Measurements from ENCODE around the gene GHR. TPM values are rescaled to one million over a fixed set of nuclear protein-coding genes. Genes with fewer than 3 reads are reported as not detected.

Gene GHR
- total RNA-seq, 1 donor from 2014 or later: 16.7 TPM

- Histone ChIP-seq H3K4me3 (ENCODE audit: low read length in 3 of 3) (no peak overlapping the region), H3K36me3 (ENCODE audit: control insufficient read depth in 3 of 3, insufficient read depth in 3 of 3, low read length in 3 of 3) (no peaks in the 10 kb centered on the region), H3K9me3 (ENCODE audit: control insufficient read depth in 3 of 3, low read length in 3 of 3) (no peaks in the 10 kb centered on the region), H3K9ac (ENCODE audit: low read depth in 1 of 3, low read length in 3 of 3) (no peak overlapping the region), H3K27me3 (ENCODE audit: control insufficient read depth in 3 of 3, insufficient read depth in 3 of 3, low read length in 3 of 3) (no peaks in the 10 kb centered on the region), H3K4me1 (ENCODE audit: control insufficient read depth in 3 of 3, insufficient read depth in 3 of 3, low read length in 3 of 3) (peaks cover 3 to 22% (median 7%) of the 10 kb centered on the region in 3 donors), H3K27ac (ENCODE audit: low read depth, low read length) (no peak overlapping the region)
Measured at GRCh38 chr5:42626462-42626861, 203.2 kb downstream of the GHR start.

GRCh38 chr5:42628821-42629220, 205.6 kb downstream of the GHR start:
- Histone ChIP-seq H3K4me1 (ENCODE audit: control insufficient read depth in 3 of 3, insufficient read depth in 3 of 3, low read length in 3 of 3) (peaks cover 0 to 17% (median 7%) of the 10 kb centered on the region in 3 donors), H3K27ac (ENCODE audit: low read depth, low read length) (no peak overlapping the region), H3K9me3 (ENCODE audit: control insufficient read depth in 3 of 3, low read length in 3 of 3) (no peaks in the 10 kb centered on the region), H3K36me3 (ENCODE audit: control insufficient read depth in 3 of 3, insufficient read depth in 3 of 3, low read length in 3 of 3) (no peaks in the 10 kb centered on the region), H3K9ac (ENCODE audit: low read depth in 1 of 3, low read length in 3 of 3) (no peak overlapping the region), H3K4me3 (ENCODE audit: low read length in 3 of 3) (no peak overlapping the region), H3K27me3 (ENCODE audit: control insufficient read depth in 3 of 3, insufficient read depth in 3 of 3, low read length in 3 of 3) (no peaks in the 10 kb centered on the region)

- Histone ChIP-seq H3K9ac (ENCODE audit: low read depth in 1 of 3, low read length in 3 of 3) (no peak overlapping the region), H3K4me1 (ENCODE audit: control insufficient read depth in 3 of 3, insufficient read depth in 3 of 3, low read length in 3 of 3) (peaks cover 0 to 17% (median 4%) of the 10 kb centered on the region in 3 donors), H3K27me3 (ENCODE audit: control insufficient read depth in 3 of 3, insufficient read depth in 3 of 3, low read length in 3 of 3) (no peaks in the 10 kb centered on the region), H3K9me3 (ENCODE audit: control insufficient read depth in 3 of 3, low read length in 3 of 3) (no peaks in the 10 kb centered on the region), H3K27ac (ENCODE audit: low read depth, low read length) (no peak overlapping the region), H3K4me3 (ENCODE audit: low read length in 3 of 3) (no peak overlapping the region), H3K36me3 (ENCODE audit: control insufficient read depth in 3 of 3, insufficient read depth in 3 of 3, low read length in 3 of 3) (no peaks in the 10 kb centered on the region)
Measured at GRCh38 chr5:42629284-42629683, 206.0 kb downstream of the GHR start.

GRCh38 chr5:42631241-42631640, 208.0 kb downstream of the GHR start:
- no peak overlapping the region for H3K27ac ChIP-seq (ENCODE audit: low read depth, low read length)
- no peak overlapping the region for H3K4me3 ChIP-seq (ENCODE audit: low read length in 3 of 3)
- H3K9ac ChIP-seq (ENCODE audit: low read depth in 1 of 3, low read length in 3 of 3): no peak overlapping the region
- H3K36me3 ChIP-seq (ENCODE audit: control insufficient read depth in 3 of 3, insufficient read depth in 3 of 3, low read length in 3 of 3): no peaks in the 10 kb centered on the region
- H3K9me3 ChIP-seq (ENCODE audit: control insufficient read depth in 3 of 3, low read length in 3 of 3): no peaks in the 10 kb centered on the region
- H3K27me3 ChIP-seq (ENCODE audit: control insufficient read depth in 3 of 3, insufficient read depth in 3 of 3, low read length in 3 of 3): no peaks in the 10 kb centered on the region
- peaks cover 0 to 18% (median 4%) of the 10 kb centered on the region in 3 donors for H3K4me1 ChIP-seq (ENCODE audit: control insufficient read depth in 3 of 3, insufficient read depth in 3 of 3, low read length in 3 of 3)

GRCh38 chr5:42632354-42632900, 209.2 kb downstream of the GHR start:
- H3K36me3 ChIP-seq (ENCODE audit: control insufficient read depth in 3 of 3, insufficient read depth in 3 of 3, low read length in 3 of 3): no peaks in the 10 kb centered on the region
- H3K4me1 ChIP-seq (ENCODE audit: control insufficient read depth in 3 of 3, insufficient read depth in 3 of 3, low read length in 3 of 3): peaks cover 0 to 12% (median 4%) of the 10 kb centered on the region in 3 donors
- H3K9me3 ChIP-seq (ENCODE audit: control insufficient read depth in 3 of 3, low read length in 3 of 3): no peaks in the 10 kb centered on the region
- H3K27me3 ChIP-seq (ENCODE audit: control insufficient read depth in 3 of 3, insufficient read depth in 3 of 3, low read length in 3 of 3): no peaks in the 10 kb centered on the region
- no peak overlapping the region for H3K4me3 ChIP-seq (ENCODE audit: low read length in 3 of 3)
- H3K27ac ChIP-seq (ENCODE audit: low read depth, low read length): no peak overlapping the region
- no peak overlapping the region for H3K9ac ChIP-seq (ENCODE audit: low read depth in 1 of 3, low read length in 3 of 3)

GRCh38 chr5:42634575-42634974, 211.3 kb downstream of the GHR start:
- Histone ChIP-seq H3K36me3 (ENCODE audit: control insufficient read depth in 3 of 3, insufficient read depth in 3 of 3, low read length in 3 of 3) (no peaks in the 10 kb centered on the region), H3K27me3 (ENCODE audit: control insufficient read depth in 3 of 3, insufficient read depth in 3 of 3, low read length in 3 of 3) (no peaks in the 10 kb centered on the region), H3K9me3 (ENCODE audit: control insufficient read depth in 3 of 3, low read length in 3 of 3) (no peaks in the 10 kb centered on the region), H3K4me1 (ENCODE audit: control insufficient read depth in 3 of 3, insufficient read depth in 3 of 3, low read length in 3 of 3) (peaks cover 0 to 9% (median 4%) of the 10 kb centered on the region in 3 donors), H3K4me3 (ENCODE audit: low read length in 3 of 3) (no peak overlapping the region), H3K9ac (ENCODE audit: low read depth in 1 of 3, low read length in 3 of 3) (no peak overlapping the region), H3K27ac (ENCODE audit: low read depth, low read length) (no peak overlapping the region)

GRCh38 chr5:42636425-42636824, 213.2 kb downstream of the GHR start:
- Histone ChIP-seq H3K36me3 (ENCODE audit: control insufficient read depth in 3 of 3, insufficient read depth in 3 of 3, low read length in 3 of 3) (no peaks in the 10 kb centered on the region), H3K9me3 (ENCODE audit: control insufficient read depth in 3 of 3, low read length in 3 of 3) (no peaks in the 10 kb centered on the region), H3K27me3 (ENCODE audit: control insufficient read depth in 3 of 3, insufficient read depth in 3 of 3, low read length in 3 of 3) (no peaks in the 10 kb centered on the region), H3K27ac (ENCODE audit: low read depth, low read length) (no peak overlapping the region), H3K4me1 (ENCODE audit: control insufficient read depth in 3 of 3, insufficient read depth in 3 of 3, low read length in 3 of 3) (peaks cover 0 to 9% (median 4%) of the 10 kb centered on the region in 3 donors), H3K4me3 (ENCODE audit: low read length in 3 of 3) (no peak overlapping the region), H3K9ac (ENCODE audit: low read depth in 1 of 3, low read length in 3 of 3) (no peak overlapping the region)

GRCh38 chr5:42636946-42637345, 213.7 kb downstream of the GHR start:
- Histone ChIP-seq H3K27me3 (ENCODE audit: control insufficient read depth in 3 of 3, insufficient read depth in 3 of 3, low read length in 3 of 3) (no peaks in the 10 kb centered on the region), H3K4me1 (ENCODE audit: control insufficient read depth in 3 of 3, insufficient read depth in 3 of 3, low read length in 3 of 3) (peaks cover 0 to 9% (median 4%) of the 10 kb centered on the region in 3 donors), H3K9ac (ENCODE audit: low read depth in 1 of 3, low read length in 3 of 3) (no peak overlapping the region), H3K27ac (ENCODE audit: low read depth, low read length) (no peak overlapping the region), H3K9me3 (ENCODE audit: control insufficient read depth in 3 of 3, low read length in 3 of 3) (no peaks in the 10 kb centered on the region), H3K36me3 (ENCODE audit: control insufficient read depth in 3 of 3, insufficient read depth in 3 of 3, low read length in 3 of 3) (no peaks in the 10 kb centered on the region), H3K4me3 (ENCODE audit: low read length in 3 of 3) (no peak overlapping the region)

- H3K36me3 ChIP-seq (ENCODE audit: control insufficient read depth in 3 of 3, insufficient read depth in 3 of 3, low read length in 3 of 3): no peaks in the 10 kb centered on the region
- no peak overlapping the region for H3K4me3 ChIP-seq (ENCODE audit: low read length in 3 of 3)
- H3K27me3 ChIP-seq (ENCODE audit: control insufficient read depth in 3 of 3, insufficient read depth in 3 of 3, low read length in 3 of 3): no peaks in the 10 kb centered on the region
- H3K9ac ChIP-seq (ENCODE audit: low read depth in 1 of 3, low read length in 3 of 3): no peak overlapping the region
- H3K4me1 ChIP-seq (ENCODE audit: control insufficient read depth in 3 of 3, insufficient read depth in 3 of 3, low read length in 3 of 3): peaks cover 0 to 4% (median 0%) of the 10 kb centered on the region in 3 donors
- H3K9me3 ChIP-seq (ENCODE audit: control insufficient read depth in 3 of 3, low read length in 3 of 3): no peaks in the 10 kb centered on the region
- no peak overlapping the region for H3K27ac ChIP-seq (ENCODE audit: low read depth, low read length)
Measured at GRCh38 chr5:42638972-42639371, 215.7 kb downstream of the GHR start.

GRCh38 chr5:42640835-42641234, 217.6 kb downstream of the GHR start:
- Histone ChIP-seq H3K27ac (ENCODE audit: low read depth, low read length) (no peak overlapping the region), H3K4me3 (ENCODE audit: low read length in 3 of 3) (no peak overlapping the region), H3K27me3 (ENCODE audit: control insufficient read depth in 3 of 3, insufficient read depth in 3 of 3, low read length in 3 of 3) (no peaks in the 10 kb centered on the region), H3K9me3 (ENCODE audit: control insufficient read depth in 3 of 3, low read length in 3 of 3) (no peaks in the 10 kb centered on the region), H3K4me1 (ENCODE audit: control insufficient read depth in 3 of 3, insufficient read depth in 3 of 3, low read length in 3 of 3) (peaks cover 2 to 11% (median 8%) of the 10 kb centered on the region in 3 donors), H3K9ac (ENCODE audit: low read depth in 1 of 3, low read length in 3 of 3) (no peak overlapping the region), H3K36me3 (ENCODE audit: control insufficient read depth in 3 of 3, insufficient read depth in 3 of 3, low read length in 3 of 3) (no peaks in the 10 kb centered on the region)

All from skeletal muscle tissue (tissue), 4 donors.